PFSK-1 (cell line): ENCODE data around the gene SCUBE3.

ENCODE experiments used
- POLR2AphosphoS5 ChIP-seq: IDR thresholded peaks from 2 replicates; pipeline ENCODE4 v1.6.1; 2012; ENCODE audit warnings: low read depth, mild to moderate bottlenecking, control low read depth, low read length, moderate library complexity
- TAF1 ChIP-seq: IDR thresholded peaks from 2 replicates; pipeline ENCODE4 v1.6.1; 2012; ENCODE audit warnings: low read length, control low read depth, borderline replicate concordance; ENCODE audit not compliant: insufficient read depth
- TF ChIP-seq, protein P1 (sequence below), 2 experiments: IDR thresholded peaks; 2 replicates each; pipeline versions ENCODE4 v1.6.1 to v1.8.0; 2011 to 2012; ENCODE audit warnings: low read depth in 2 of 2, low read length in 2 of 2, control low read depth in 1 of 2, inconsistent platforms in 1 of 2, mild to moderate bottlenecking in 1 of 2, moderate library complexity in 1 of 2; ENCODE audit not compliant: insufficient read depth in 1 of 2

DNA sequence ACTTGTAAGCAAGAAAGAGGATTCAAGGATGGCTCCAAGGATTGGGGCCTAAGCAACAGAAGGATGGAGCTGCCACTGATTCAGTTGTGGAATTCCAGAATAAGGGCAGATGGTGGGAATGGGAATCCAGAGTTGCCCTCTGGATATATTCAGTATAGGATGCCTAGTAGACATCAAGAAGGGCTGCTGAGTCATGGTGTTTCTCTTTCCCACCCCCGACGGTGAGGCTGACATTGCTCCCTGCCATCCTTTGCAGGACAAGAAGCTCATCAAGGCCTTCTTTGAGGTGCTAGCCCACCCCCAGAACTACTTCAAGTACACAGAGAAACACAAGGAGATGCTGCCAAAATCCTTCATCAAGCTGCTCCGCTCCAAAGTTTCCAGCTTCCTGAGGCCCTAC is 34.5 kb downstream of the SCUBE3 start:
- TF ChIP-seq TAF1 (no peak), POLR2AphosphoS5 (no peak)
- TF ChIP-seq, protein P1, sequence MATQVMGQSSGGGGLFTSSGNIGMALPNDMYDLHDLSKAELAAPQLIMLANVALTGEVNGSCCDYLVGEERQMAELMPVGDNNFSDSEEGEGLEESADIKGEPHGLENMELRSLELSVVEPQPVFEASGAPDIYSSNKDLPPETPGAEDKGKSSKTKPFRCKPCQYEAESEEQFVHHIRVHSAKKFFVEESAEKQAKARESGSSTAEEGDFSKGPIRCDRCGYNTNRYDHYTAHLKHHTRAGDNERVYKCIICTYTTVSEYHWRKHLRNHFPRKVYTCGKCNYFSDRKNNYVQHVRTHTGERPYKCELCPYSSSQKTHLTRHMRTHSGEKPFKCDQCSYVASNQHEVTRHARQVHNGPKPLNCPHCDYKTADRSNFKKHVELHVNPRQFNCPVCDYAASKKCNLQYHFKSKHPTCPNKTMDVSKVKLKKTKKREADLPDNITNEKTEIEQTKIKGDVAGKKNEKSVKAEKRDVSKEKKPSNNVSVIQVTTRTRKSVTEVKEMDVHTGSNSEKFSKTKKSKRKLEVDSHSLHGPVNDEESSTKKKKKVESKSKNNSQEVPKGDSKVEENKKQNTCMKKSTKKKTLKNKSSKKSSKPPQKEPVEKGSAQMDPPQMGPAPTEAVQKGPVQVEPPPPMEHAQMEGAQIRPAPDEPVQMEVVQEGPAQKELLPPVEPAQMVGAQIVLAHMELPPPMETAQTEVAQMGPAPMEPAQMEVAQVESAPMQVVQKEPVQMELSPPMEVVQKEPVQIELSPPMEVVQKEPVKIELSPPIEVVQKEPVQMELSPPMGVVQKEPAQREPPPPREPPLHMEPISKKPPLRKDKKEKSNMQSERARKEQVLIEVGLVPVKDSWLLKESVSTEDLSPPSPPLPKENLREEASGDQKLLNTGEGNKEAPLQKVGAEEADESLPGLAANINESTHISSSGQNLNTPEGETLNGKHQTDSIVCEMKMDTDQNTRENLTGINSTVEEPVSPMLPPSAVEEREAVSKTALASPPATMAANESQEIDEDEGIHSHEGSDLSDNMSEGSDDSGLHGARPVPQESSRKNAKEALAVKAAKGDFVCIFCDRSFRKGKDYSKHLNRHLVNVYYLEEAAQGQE (IDR thresholded peaks at IDR 0.05; ENCODE audit: insufficient read depth in 1 of 2, low read depth in 2 of 2, low read length in 2 of 2), result no peak
